Fibroblast of gingiva (primary cell): Measurements from ENCODE around the gene AUTS2.

Experiments used
- DNase-seq: peaks from one replicate; pipeline ENCODE4 v3.0.0-alpha.2; 2011; ENCODE audit warnings: low read depth

AUTS2 gene

DNA sequence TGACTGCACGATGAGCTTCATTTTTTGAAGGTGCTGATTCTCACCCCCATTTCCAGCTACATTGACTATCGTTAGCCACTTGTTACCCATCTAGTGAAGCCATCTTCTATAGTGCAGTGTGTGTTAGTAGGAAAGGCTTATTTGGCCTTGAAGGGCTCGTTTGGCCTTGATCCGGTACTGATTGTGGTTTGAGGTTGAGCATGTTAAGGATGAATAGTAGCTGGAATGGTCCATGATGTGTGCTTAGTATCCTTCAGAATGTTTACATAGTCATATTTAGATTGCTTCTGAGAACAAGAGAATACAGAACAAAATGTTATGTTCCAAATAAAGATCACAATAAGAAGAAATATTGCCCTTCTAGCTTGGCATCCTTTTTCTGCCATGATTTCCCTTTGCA lies 591.5 kb downstream of the AUTS2 start:
- peak; percentile 8 for DNase-seq

DNA sequence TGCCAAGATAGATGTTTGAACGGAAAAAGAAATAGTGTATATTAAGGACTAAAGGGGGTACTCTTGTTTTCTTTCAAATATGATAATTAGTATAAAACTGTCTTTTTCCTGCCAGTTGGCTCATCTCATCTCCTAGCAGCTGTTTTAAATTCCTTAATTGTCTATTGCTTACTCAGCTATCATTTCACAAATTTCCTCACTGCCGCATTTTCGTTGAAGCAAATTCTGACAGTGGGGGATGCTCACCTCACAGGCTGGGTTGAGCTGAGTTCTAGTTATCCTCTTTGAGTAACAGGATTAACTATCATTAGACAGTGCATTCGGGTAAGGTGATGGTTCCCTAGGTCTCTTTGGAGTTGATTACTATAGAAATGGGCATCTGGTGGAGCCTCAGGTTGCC lies 592.0 kb downstream of the AUTS2 start:
- DNase-seq: no peak

DNA sequence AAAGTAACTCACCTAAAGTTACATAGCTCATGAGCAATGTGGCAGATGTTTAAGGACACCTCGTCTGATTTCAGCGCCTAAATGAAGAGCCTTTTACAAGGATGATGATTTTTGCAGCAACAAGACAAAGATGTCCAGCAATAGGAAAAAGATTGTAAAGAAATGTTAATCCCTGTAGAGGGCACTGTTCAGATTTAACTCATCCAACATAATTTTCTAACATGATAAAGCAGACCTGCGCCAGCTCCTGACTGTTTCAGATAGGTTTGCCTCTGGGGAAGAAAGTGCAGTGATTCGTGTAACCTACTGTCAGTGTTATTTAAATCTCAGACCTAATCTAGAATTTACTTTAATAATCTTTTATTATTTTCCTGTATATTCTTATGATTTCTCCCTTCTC lies 595.2 kb downstream of the AUTS2 start:
- DNase-seq: no peak

DNA sequence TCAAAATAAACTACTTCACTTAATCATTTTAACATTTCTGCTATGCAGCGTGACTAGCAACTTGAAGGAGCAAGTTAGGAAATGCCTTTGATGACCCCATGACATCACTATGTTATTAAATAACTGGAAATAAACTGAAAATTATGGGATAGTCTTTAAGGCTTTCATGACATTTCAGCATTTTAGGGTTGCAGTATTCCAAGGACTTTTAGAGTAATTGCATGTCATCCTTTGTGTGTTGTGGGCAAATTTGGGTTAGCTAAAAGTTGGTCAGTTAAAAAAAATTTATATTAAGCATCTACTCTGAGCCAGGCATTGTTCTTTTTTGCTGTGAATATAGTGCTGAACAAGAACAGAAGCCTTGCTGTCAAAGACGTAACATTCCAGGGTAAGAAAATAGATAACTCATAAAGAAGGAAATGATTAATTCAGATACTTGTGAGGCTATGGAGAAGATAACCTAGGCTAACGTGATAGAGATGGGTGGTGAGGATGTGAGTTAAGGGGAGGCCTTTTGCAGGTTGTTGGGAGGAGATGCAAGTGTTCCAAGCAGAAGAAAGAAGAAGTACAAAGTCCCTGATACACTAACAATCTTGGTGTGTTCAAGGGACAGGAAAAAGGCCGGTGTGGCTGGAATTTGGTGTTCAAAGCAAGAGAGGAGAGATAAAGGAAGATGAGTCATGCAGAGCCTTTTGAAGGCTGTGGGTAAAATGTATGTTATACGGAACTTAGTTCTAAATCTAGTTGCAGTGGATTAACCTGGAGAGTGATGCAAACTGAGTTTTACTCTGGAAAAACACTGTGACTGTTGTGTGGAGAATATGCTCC lies 610.2 kb downstream of the AUTS2 start:
- no peak for DNase-seq

DNA sequence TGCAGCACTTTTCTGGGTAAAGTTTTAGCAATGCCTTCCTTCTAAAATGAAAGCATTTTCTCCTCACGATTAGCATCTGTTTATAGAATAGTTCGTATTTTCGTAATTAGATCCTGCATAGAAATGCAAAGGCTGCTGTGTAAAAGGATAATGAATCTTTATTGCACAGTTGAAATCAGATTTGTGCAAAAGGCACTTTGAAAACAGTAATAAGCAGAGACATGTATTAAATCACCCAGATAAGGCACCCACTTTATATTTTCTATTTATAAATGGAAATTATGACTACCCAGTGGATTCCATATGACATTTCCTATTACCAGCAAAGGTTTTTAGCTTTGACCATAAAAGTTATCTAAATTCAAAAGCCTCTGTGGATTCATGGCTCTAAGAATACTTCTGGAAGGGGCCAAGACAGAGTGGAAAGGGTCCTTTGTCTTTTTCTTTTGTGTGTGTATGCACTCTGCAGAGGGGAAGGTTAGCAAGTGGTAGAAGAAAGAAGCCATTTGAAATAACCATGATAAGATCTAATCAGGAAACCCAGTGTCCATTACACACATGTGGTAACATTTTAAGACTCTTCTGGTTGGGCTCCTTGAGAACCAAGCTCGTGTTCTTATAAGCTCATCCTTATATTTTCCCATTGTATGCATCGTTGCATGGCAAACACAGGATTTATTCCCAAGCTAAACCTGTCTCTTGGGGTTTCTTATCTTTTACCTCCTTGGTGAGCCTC lies 612.1 kb downstream of the AUTS2 start:
- no peak for DNase-seq

DNA sequence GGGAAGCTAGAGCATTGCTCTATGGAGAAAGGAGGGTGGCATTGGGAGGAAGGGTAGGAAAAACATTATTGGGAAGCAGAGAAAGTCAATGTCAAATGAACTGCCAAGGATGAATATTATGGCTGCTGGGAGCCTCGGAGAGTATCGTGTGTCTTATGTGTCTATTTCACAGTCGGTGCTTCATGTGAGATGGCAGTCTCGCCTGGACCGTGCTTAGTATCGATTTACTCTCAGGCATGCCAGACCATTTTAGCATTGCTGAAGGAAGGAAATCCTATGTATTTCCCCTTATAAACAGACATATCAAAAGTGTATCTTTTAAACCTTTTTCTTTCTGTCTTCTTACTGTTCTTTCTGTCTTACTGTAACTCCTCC lies 612.6 kb downstream of the AUTS2 start:
- DNase-seq: no peak

DNA sequence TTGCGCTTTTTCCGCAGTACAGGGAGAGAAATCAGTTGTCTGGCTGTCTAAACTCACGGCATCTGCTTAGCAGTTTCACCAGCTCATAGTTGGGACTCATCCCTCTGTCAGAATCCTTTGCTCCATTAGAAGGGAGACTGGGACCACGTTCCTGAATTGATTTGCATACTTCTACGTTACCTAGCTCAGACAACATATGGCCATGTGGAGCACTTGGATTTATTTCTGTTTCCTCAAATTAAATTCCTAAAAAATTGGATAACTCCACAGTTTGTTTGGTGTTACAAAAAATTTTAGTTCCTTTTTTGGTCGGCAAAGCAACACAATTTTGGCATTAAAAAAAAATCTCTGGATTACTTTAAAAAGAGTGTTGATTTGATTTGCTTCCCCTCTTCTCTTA lies 614.0 kb downstream of the AUTS2 start:
- DNase-seq: no peak

DNA sequence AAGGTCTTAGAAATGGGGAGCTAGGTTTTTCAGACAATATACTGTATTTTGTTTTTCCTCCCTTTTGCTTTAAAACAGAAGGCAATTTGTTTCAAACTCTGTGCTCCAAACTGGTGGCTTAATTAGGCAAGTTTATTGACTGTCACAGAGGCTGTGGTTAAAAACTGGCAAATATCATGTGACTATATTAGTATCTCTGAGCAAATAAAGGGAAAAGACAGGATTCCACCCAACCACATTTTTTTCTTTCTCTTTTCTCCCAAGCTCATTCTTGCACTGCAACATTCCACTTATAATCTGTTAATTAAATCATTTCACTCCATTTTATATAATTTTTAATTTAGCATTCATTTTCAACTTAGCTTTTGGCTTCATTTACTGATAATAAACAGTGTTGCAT lies 615.8 kb downstream of the AUTS2 start:
- no peak for DNase-seq

DNA sequence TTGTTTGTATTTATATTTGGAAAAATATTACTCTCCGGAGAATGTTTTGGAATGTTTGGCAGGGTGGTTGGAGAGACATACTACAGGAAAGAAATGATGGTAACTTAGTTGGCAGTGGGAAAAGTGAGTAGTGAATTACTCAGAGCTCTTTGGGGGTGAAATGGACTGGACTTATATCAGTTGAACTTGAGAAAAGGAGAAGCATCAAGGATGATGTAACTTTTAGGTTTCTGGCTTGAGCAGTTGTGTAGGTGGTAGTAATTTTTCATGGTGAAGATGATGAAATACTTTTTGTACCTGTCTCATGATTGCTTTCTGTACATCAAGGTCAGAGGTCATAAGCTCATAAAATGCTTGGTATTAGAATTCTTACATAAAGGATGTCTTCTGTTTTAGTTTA lies 617.2 kb downstream of the AUTS2 start:
- peak; percentile 3 for DNase-seq

DNA sequence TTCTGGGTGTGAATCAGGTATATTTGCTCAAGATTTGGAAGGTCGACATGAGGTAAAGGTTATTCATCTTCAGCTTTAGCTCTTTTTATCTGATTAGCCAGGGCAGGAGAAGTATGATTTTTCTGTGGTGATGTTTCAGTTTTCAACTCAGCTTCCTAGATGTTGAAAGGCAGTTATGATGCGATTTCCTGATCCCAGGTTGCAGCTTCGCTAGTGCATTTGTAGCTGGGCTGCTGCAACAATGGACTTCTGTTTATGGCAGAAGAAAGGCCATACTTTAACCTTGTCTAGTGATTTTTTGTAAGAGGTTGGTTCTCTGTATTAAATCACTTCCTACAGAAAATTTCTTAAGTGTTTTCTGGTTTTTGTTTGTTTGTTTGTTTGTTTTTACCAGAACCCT lies 619.3 kb downstream of the AUTS2 start:
- no peak for DNase-seq

DNA sequence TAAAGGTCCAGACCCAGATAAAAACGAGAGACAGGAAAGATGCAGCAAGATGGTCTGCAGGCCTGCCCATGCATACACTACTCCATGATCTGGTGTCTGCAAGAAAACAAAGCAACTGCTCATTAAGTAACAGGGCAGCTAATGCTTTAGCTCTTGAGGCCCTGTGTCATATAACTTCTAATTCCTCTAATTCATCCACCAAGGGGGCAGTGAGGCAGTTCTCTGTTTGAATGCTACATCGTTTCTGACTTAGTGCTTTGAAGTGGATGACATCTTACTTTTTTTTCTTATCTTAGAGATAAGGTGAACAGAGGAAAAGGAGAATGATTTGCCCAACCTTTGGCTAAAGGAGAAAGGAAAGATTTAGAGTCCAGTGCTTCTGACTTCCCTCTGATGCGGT lies 619.7 kb downstream of the AUTS2 start:
- DNase-seq: no peak

DNA sequence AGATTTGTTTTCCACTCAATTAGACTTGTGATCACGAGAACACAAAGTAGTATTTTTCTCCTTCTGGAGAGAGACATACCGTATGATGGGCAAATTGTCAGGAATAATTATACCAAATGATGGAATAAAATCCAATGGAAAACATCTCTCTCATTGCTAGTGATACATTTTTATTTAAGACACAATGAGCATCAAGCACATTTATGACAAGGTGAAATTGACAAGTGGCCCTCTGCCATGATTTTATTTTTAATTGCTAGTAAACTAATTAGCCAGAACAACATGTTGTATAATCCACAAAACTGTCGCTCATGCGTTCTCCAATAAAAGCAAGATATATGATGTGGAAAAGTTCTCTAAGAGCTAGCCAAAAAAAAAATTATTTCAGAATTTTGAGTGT lies 620.8 kb downstream of the AUTS2 start:
- no peak for DNase-seq

DNA sequence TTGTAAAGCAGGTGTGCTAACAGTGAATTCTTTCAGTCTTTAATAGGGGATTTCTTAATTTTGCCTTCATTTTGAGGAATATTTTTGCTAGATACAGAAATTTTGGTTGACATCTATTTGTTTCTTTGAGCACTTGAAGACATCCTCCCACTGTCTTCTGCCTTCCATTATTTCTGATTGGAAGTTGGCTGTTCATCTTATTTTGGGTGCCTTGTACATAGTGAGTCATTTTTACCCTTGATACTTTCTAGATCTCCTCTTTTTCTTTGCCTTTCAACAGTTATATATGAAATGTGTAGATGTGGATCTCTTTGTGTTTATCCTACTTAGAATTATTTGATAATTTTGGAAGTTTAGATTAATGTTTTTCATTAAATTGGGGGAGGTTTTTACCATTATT lies 631.0 kb downstream of the AUTS2 start:
- DNase-seq: no peak

DNA sequence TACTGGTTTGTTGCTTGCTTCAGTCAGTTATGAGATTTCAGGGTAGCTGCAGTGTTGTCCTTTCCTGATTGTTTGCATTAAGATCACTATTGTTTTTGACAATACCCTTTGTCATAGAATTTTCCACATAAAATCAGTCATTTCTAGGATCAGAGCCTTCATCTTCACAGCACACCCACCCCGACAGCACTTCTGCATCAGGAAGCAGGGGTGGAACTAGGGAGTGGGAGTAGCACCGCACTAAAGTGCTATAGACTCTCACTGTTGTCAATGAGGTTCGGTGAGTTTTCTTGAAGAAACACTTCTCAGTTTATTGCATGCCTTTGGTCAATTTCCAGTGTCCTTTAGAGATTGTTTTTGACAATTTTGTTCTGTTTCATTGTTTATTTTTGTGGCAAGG lies 632.5 kb downstream of the AUTS2 start:
- no peak for DNase-seq

DNA sequence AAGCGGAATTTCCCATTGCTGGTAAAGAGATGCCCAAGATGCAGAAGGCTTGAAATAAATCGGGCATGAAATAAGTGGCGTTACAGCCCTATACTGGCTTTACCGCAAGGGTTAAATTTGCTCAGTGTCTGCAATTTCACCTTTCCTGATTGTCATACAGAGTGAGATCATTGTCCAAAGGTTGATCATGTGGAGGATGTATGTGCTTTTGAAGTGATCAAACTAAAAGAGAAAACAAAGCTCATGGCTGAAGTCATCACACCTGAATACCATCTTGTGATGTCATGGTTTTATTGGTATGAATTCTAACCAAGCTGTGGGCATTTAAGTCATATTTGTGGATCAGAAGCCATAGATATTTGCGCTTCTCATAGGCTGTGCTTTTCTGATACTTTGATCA lies 635.5 kb downstream of the AUTS2 start:
- no peak for DNase-seq

DNA sequence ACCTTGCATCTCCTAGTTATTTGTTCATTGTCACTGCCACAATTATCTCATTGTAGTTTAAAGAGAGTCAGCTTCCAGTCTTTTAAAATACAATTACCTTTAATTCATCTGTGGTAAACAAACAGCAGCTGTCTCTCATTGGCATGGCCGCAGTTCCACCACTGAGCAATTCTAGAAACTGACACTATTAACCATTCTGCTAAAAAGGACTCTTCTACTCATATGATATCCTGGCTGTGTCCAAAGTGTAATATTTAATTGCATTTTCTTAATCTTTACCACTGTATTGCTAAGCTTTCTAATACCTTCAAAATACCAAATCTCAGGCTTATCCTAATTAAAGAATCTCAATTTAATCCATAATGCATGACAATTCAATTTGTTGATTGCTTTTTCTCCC lies 639.0 kb downstream of the AUTS2 start:
- DNase-seq: no peak

DNA sequence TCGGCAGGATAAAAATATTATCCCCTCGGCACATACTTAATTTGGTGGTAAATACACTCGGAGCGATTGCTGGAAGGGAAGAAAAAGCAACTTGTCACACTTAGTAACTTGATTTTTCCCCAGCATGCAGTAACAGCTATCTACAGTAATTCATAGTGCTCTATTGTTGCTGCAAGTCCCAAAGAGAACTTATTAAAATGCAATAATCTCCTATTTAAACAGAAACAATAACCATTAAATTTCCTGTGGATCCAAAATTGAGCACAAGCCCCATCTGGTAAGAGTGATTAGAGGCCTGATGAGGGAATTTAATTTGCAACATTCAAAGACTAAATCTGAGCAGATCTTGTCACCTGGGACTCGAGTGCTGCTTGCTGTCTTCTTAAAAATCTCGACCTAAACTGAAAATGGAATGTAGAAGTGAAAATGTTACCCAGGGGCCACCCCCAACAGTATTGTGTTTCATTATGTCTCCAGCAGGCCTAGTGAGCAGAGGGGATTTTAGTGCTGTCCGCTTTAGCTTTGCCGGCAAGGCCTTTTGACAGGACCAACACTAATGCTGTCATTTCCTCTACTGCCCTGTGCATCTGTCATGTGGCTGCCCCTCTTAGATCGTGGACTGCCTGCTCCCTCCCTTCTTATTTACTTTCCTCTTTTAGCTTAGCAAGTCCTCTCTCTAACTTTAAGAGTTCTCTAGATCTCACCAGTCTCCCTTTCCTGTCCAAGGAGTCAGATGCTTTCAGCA lies 639.7 kb downstream of the AUTS2 start:
- no peak for DNase-seq

DNA sequence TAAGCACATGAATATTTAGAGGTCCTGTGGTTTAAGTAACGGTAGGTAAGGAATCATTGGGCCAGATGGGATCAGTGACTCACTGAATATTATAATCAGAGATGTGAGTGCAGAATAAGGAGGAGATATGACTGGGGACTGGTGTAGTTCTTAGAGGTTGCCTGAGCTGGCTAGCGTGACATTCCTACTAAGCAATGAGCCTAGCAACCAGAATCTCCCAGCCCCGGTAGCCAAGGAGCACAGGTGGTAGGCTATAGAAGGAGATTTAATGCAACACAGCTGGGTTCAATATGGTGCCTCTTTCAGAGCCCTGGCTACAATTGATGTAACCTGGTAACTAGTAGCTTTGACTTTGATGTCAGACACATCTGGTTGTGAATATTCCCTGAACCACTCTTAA lies 641.6 kb downstream of the AUTS2 start:
- DNase-seq: no peak

DNA sequence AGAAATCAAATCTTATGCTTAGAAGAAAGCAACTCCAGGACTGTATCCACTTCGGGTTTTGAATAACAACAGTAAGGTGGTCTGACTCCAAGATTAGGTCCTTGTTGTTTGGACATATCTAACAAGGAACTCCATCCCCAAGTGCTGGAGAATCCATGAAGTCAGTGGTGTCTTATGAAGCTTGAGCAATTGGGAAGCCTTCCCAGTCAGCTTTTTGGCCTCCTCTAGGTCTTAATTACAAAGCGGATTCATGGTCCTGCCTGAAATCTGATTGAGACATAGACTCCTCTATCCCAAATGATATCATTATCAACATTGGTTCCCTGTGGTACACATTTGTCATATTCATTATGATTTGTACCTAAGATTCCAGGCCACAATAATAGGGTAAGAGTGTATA lies 642.6 kb downstream of the AUTS2 start:
- no peak for DNase-seq

DNA sequence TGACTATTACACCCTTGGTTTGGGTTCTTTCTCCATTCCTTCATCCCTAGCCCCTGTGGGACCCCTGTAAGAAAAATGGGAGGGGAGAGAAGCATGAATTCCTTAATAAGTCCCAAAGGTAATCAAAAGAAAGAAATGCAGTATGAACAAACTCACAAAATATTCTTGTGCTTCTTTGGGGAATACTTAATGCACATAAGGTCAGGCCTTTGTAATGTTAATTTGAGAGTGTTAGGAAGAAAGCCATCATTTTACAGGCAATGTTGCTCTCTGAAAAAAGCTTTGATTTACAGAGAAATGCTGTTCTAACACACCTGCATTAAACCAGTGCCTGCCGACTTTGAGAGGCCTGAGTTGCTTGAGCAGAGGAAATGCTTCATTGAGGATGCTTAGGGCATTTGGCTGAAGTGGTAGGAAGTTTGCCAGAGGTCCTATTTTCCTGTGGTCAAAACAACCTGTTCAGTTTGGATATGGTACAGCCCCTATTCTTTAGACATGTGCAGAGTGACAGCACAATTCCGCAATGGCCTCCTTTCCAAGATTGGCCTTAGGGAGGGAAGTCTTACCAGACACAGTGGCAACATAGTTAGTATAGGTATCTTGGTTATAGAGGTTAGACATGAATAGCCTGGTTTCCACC lies 643.4 kb downstream of the AUTS2 start:
- no peak for DNase-seq

DNA sequence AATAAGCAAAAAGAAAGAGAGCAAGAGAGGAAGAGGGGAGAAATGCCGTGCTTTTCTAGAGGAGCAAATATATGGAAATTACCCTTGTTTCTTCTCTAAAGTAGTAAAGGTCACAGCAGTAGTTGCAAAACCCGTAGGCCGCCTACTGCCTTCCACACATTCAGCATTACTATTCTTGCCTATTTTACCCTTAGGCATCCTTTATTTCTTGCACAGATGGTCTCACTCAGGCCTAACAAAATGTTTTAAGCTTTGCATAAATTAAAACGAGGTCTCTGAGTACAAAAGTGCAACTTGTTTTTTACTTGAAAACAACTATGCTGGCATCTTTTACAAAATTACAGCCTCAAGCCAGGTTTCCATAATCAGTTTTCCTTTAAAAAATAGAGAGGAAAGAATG lies 644.6 kb downstream of the AUTS2 start:
- no peak for DNase-seq

DNA sequence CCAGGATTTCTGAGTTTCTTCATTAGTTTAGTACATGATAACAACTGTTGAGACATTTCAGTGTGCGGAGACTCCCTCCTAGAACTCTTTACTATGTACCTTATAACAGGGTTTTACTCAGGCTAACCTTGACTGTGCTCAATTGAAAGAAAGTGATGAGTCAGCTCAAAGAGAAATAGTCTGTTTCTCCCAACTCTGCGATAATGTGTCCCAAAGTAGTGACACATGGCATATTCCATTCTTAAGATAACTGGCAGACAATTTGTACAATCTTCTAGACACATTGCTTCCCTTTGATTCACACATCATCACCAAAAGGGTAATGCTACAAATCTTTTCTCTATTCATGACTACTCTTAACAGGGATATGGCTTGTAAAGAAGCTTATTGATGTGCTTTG lies 645.2 kb downstream of the AUTS2 start:
- no peak for DNase-seq

DNA sequence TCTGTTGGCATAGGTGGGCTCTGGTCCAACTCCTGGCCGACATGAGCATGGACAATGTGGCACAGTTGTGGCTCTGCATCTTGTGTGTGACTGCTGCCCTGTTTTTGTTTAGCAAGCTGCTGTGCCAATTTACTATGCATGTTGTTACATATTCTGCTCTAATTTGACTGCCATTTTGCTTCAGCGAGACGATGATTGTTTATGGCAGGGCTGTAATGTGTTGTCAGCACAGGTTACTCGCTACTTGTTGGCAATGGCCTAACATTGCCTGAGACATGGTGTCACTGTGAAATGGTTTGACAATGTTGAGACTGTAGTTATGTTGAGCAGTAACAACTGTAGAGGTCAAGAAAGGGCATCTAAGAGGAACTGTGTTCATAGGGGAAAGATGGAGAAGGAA lies 659.6 kb downstream of the AUTS2 start:
- no peak for DNase-seq
